ENCODE results near the gene PLA2G2D.

The PLA2G2D gene

DNA sequence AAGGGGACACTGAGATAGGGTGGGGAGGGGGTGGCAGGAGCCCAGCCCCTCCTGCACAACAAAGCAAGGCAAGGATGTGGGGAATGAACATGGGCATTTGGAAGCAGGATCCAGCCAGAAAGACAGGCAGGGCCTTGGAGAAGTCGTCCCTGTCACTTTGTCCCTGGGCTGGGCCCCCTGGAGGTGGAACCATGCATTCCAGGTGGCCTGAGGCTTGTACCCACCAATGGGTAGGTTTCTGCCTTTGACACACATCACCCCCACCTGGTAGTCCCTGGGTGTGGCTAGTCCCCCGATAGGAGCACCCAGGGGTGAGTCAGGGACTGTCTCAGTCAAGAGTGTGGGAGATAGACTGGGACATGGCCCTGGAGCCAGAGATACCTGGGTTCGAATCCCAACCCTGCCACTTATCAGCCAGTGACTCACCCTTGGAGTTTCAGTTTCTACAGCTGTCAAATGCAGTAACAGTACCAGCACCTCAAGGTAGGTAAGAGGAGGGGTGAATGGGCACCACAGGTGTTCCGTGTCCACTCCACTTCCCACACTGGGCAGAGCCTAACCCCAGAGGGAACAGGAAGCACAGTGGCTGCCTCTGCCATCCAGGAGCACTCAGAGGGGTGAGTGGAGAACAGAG is 10.0 kb downstream of the PLA2G2D start:
- TF ChIP-seq POLR2AphosphoS5 (IDR thresholded peaks at IDR 0.05; ENCODE audit: low read depth, low read length) (no peak), FOXP2 (optimal IDR thresholded peaks at IDR 0.05; ENCODE audit: borderline replicate concordance, extremely low read depth, extremely low read length, insufficient read depth) (no peak), SIN3A (IDR thresholded peaks at IDR 0.05; ENCODE audit: borderline replicate concordance, insufficient read depth, low read length) (no peak), TAF1 (IDR thresholded peaks at IDR 0.05; ENCODE audit: borderline replicate concordance, insufficient read depth, low read length) (no peak)
- TF ChIP-seq, protein P1, sequence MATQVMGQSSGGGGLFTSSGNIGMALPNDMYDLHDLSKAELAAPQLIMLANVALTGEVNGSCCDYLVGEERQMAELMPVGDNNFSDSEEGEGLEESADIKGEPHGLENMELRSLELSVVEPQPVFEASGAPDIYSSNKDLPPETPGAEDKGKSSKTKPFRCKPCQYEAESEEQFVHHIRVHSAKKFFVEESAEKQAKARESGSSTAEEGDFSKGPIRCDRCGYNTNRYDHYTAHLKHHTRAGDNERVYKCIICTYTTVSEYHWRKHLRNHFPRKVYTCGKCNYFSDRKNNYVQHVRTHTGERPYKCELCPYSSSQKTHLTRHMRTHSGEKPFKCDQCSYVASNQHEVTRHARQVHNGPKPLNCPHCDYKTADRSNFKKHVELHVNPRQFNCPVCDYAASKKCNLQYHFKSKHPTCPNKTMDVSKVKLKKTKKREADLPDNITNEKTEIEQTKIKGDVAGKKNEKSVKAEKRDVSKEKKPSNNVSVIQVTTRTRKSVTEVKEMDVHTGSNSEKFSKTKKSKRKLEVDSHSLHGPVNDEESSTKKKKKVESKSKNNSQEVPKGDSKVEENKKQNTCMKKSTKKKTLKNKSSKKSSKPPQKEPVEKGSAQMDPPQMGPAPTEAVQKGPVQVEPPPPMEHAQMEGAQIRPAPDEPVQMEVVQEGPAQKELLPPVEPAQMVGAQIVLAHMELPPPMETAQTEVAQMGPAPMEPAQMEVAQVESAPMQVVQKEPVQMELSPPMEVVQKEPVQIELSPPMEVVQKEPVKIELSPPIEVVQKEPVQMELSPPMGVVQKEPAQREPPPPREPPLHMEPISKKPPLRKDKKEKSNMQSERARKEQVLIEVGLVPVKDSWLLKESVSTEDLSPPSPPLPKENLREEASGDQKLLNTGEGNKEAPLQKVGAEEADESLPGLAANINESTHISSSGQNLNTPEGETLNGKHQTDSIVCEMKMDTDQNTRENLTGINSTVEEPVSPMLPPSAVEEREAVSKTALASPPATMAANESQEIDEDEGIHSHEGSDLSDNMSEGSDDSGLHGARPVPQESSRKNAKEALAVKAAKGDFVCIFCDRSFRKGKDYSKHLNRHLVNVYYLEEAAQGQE (IDR thresholded peaks at IDR 0.05; ENCODE audit: insufficient read depth in 1 of 2, low read depth in 2 of 2, low read length in 2 of 2) = no peak

DNA sequence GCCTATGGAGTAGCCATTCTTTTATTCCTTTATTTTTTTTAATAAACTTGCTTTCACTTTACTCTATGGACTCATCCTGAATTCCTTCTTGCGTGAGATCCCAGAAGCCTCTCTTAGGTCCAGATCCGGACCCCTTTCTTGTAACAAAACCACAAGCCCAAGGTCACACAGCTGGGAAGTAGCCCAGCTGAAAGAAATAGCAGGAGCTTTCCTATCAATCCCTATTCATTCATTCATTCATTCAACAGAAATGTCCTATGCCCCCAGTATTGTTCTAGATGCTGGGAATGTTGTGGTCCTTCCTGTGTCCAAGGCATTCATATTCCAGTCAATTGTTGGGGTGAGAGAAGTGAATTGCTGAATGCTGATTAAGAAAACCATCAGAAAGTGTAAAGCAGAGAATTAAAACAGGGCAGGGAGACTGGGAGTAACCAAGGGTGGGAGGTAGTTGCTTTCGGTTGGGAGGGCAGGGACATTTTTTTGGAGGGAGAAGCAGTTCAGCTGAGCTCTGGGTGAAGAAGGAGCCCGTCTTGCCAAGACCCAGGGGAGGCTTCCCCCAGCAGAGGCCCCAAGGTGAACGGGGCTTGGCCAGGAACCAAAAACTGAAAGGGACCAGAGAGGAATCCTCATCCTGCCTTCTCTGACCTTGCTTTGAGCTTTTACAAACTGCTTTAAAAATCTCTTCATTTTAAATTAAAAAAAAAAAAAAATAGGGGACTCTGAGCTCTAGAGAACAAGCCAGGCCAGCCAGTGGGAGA is 10.8 kb downstream of the PLA2G2D start:
- TF ChIP-seq, protein P1 (IDR thresholded peaks at IDR 0.05; ENCODE audit: insufficient read depth in 1 of 2, low read depth in 2 of 2, low read length in 2 of 2) = no peak
- TF ChIP-seq POLR2AphosphoS5 (IDR thresholded peaks at IDR 0.05; ENCODE audit: low read depth, low read length) = no peak
- no peak for TF ChIP-seq TAF1 (IDR thresholded peaks at IDR 0.05; ENCODE audit: borderline replicate concordance, insufficient read depth, low read length)
- no peak for TF ChIP-seq SIN3A (IDR thresholded peaks at IDR 0.05; ENCODE audit: borderline replicate concordance, insufficient read depth, low read length)
- no peak for TF ChIP-seq FOXP2 (optimal IDR thresholded peaks at IDR 0.05; ENCODE audit: borderline replicate concordance, extremely low read depth, extremely low read length, insufficient read depth)

DNA sequence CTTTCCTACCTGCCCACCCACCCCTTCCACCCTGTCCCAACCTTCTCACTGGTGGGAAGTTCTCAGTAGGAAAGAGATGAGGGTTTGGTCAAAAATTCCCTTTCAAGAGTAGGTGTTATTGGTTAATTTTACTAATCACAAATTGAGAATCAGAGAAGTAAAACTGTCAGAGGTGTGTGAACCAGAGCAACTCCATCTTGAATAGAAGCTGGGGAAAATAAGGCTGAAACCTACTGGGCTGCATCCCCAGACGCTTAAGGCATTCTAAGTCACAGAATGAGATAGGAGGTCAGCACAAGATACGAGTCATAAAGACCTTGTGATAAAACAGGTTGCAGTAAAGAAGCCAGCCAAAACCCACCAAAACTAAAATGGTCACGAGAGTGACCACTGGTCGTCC is 11.5 kb downstream of the PLA2G2D start:
- TF ChIP-seq SIN3A (IDR thresholded peaks at IDR 0.05; ENCODE audit: borderline replicate concordance, insufficient read depth, low read length) (no peak), POLR2AphosphoS5 (IDR thresholded peaks at IDR 0.05; ENCODE audit: low read depth, low read length) (no peak), FOXP2 (optimal IDR thresholded peaks at IDR 0.05; ENCODE audit: borderline replicate concordance, extremely low read depth, extremely low read length, insufficient read depth) (no peak), TAF1 (IDR thresholded peaks at IDR 0.05; ENCODE audit: borderline replicate concordance, insufficient read depth, low read length) (no peak)
- TF ChIP-seq, protein P1 (IDR thresholded peaks at IDR 0.05; ENCODE audit: insufficient read depth in 1 of 2, low read depth in 2 of 2, low read length in 2 of 2) = no peak

DNA sequence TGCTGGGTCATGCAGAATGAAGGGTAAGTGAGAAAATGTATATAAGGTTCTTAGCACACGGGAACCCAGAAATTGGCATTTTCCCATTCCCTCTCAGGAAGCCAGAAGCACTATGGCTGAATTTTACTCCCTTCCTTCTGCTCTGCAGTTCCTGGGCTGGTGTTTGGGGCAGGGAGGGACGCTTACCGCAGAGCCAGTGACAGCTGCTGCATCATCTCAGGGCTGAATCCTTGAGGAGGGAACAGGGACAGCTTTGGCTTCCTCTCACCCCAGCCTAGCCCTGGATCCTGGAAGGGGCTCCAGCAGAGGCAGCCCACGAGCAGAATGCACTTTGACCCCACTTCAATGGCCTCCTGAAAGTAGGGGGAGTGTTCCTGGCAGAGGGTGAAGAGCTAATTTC is 12.0 kb downstream of the PLA2G2D start:
- TF ChIP-seq TAF1 (IDR thresholded peaks at IDR 0.05; ENCODE audit: borderline replicate concordance, insufficient read depth, low read length) = no peak
- TF ChIP-seq POLR2AphosphoS5 (IDR thresholded peaks at IDR 0.05; ENCODE audit: low read depth, low read length) = no peak
- TF ChIP-seq, protein P1 (IDR thresholded peaks at IDR 0.05; ENCODE audit: insufficient read depth in 1 of 2, low read depth in 2 of 2, low read length in 2 of 2) = no peak
- no peak for TF ChIP-seq SIN3A (IDR thresholded peaks at IDR 0.05; ENCODE audit: borderline replicate concordance, insufficient read depth, low read length)
- no peak for TF ChIP-seq FOXP2 (optimal IDR thresholded peaks at IDR 0.05; ENCODE audit: borderline replicate concordance, extremely low read depth, extremely low read length, insufficient read depth)
